GM23338 (cell line): ENCODE data around the gene HPF1.

Experiments used
- CREB1 ChIP-seq: fragments of 250-450 bp; sonication (Bioruptor Pico); IDR thresholded peaks from 2 replicates; pipeline ENCODE4 v1.5.0; 2020; ENCODE audit warnings: low read depth, mild to moderate bottlenecking, moderate library complexity
- EZH2 ChIP-seq: fragments of 200-600 bp; sonication (generic); IDR thresholded peaks from one replicate; pipeline ENCODE4 v1.8.0; 2017; ENCODE audit warnings: antibody characterized with exemption, mild to moderate bottlenecking, low read depth; ENCODE audit not compliant: unreplicated experiment
- EZH2phosphoT487 ChIP-seq: fragments of 200-600 bp; sonication (generic); IDR thresholded peaks from one replicate; pipeline ENCODE4 v1.8.1; 2018; ENCODE audit warnings: antibody characterized with exemption; ENCODE audit not compliant: unreplicated experiment
- JUNB ChIP-seq: IDR thresholded peaks from one replicate; pipeline ENCODE4 v1.6.1; 2016; ENCODE audit warnings: antibody characterized with exemption; ENCODE audit not compliant: unreplicated experiment
- NANOG ChIP-seq: IDR thresholded peaks from 2 replicates; pipeline ENCODE4 v1.6.1; 2016; ENCODE audit warnings: antibody characterized with exemption, borderline replicate concordance
- POLR2AphosphoS5 ChIP-seq: IDR thresholded peaks from 2 replicates; pipeline ENCODE4 v1.6.1; 2016; ENCODE audit warnings: antibody characterized with exemption, low read depth
- STAT1 ChIP-seq: IDR thresholded peaks from one replicate; pipeline ENCODE4 v1.6.1; 2016; ENCODE audit warnings: antibody characterized with exemption; ENCODE audit not compliant: unreplicated experiment
- ZNF114 ChIP-seq: fragments of 250-450 bp; sonication (Bioruptor Pico); IDR thresholded peaks from 2 replicates; pipeline ENCODE4 v1.5.0; 2020; ENCODE audit warnings: mild to moderate bottlenecking, moderate library complexity
- ZNF331 ChIP-seq: fragments of 250-450 bp; sonication (Bioruptor Pico); IDR thresholded peaks from 2 replicates; pipeline ENCODE4 v1.5.0; 2020; ENCODE audit warnings: low read depth, mild to moderate bottlenecking, moderate library complexity
- TF ChIP-seq, protein P1 (sequence below), 2 experiments: fragments of 200-600 bp in 1 of 2; sonication (generic) in 1 of 2; conservative IDR thresholded peaks; 2 replicates each; pipeline versions ENCODE4 v1.5.1 to v1.6.1; 2016 to 2017; ENCODE audit warnings: antibody characterized with exemption in 2 of 2, low read depth in 2 of 2, mild to moderate bottlenecking in 2 of 2, moderate library complexity in 1 of 2
- TF ChIP-seq, protein P2 (sequence below): IDR thresholded peaks from 2 replicates; pipeline ENCODE4 v1.6.1; 2016; ENCODE audit warnings: antibody characterized with exemption
- TF ChIP-seq, protein P3 (sequence below): IDR thresholded peaks from one replicate; pipeline ENCODE4 v1.6.1; 2018; ENCODE audit warnings: antibody characterized with exemption; ENCODE audit not compliant: unreplicated experiment

DNA sequence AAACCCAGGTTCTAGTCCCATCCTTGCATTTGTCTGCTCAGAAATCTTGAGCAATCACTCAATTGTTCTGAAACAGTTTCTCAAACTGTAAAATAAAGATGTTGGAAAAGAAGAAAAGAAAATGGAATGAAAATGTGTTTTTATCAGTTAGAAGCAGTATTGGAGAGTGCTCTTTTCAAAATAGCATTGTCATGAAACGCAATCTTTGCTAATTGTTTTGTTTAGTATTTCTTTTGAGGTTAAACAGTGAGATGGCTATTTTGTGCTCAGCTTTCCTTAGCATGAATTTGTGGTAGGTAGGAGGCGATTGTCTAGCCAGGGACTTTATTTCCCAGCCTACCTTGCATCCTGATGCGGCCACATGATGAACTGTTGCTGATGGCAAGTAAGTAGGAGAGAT is 10.6 kb upstream of the HPF1 start:
- TF ChIP-seq, protein P1, sequence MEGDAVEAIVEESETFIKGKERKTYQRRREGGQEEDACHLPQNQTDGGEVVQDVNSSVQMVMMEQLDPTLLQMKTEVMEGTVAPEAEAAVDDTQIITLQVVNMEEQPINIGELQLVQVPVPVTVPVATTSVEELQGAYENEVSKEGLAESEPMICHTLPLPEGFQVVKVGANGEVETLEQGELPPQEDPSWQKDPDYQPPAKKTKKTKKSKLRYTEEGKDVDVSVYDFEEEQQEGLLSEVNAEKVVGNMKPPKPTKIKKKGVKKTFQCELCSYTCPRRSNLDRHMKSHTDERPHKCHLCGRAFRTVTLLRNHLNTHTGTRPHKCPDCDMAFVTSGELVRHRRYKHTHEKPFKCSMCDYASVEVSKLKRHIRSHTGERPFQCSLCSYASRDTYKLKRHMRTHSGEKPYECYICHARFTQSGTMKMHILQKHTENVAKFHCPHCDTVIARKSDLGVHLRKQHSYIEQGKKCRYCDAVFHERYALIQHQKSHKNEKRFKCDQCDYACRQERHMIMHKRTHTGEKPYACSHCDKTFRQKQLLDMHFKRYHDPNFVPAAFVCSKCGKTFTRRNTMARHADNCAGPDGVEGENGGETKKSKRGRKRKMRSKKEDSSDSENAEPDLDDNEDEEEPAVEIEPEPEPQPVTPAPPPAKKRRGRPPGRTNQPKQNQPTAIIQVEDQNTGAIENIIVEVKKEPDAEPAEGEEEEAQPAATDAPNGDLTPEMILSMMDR (conservative IDR thresholded peaks at IDR 0.05; ENCODE audit: low read depth in 2 of 2) = no peak
- TF ChIP-seq JUNB (no peak), EZH2 (no peak), POLR2AphosphoS5 (no peak), EZH2phosphoT487 (no peak), ZNF114 (CRISPR knock-in tag) (no peak), CREB1 (CRISPR knock-in tag) (no peak), STAT1 (no peak), ZNF331 (CRISPR knock-in tag) (no peak), NANOG (no peak)
- TF ChIP-seq, protein P2, sequence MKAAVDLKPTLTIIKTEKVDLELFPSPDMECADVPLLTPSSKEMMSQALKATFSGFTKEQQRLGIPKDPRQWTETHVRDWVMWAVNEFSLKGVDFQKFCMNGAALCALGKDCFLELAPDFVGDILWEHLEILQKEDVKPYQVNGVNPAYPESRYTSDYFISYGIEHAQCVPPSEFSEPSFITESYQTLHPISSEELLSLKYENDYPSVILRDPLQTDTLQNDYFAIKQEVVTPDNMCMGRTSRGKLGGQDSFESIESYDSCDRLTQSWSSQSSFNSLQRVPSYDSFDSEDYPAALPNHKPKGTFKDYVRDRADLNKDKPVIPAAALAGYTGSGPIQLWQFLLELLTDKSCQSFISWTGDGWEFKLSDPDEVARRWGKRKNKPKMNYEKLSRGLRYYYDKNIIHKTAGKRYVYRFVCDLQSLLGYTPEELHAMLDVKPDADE = no peak
- TF ChIP-seq, protein P3, sequence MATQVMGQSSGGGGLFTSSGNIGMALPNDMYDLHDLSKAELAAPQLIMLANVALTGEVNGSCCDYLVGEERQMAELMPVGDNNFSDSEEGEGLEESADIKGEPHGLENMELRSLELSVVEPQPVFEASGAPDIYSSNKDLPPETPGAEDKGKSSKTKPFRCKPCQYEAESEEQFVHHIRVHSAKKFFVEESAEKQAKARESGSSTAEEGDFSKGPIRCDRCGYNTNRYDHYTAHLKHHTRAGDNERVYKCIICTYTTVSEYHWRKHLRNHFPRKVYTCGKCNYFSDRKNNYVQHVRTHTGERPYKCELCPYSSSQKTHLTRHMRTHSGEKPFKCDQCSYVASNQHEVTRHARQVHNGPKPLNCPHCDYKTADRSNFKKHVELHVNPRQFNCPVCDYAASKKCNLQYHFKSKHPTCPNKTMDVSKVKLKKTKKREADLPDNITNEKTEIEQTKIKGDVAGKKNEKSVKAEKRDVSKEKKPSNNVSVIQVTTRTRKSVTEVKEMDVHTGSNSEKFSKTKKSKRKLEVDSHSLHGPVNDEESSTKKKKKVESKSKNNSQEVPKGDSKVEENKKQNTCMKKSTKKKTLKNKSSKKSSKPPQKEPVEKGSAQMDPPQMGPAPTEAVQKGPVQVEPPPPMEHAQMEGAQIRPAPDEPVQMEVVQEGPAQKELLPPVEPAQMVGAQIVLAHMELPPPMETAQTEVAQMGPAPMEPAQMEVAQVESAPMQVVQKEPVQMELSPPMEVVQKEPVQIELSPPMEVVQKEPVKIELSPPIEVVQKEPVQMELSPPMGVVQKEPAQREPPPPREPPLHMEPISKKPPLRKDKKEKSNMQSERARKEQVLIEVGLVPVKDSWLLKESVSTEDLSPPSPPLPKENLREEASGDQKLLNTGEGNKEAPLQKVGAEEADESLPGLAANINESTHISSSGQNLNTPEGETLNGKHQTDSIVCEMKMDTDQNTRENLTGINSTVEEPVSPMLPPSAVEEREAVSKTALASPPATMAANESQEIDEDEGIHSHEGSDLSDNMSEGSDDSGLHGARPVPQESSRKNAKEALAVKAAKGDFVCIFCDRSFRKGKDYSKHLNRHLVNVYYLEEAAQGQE = no peak
